COLO668 (cell line): ENCODE data around the gene CYB5B.

Experiments
- DNase-seq: peaks from one replicate; lab custom pipeline; 2025; ENCODE audit not compliant: unreplicated experiment; lab: John Stamatoyannopoulos, UW

The CYB5B gene

GRCh38 chr16:69483611-69484010 is 59.2 kb downstream of the CYB5B start:
- DNase-seq: no peak

GRCh38 chr16:69485361-69485760 is 60.9 kb downstream of the CYB5B start:
- no peak for DNase-seq

GRCh38 chr16:69485816-69486215 is 61.4 kb downstream of the CYB5B start:
- no peak for DNase-seq

- no peak for DNase-seq
Observed at GRCh38 chr16:69486272-69486671, 61.9 kb downstream of the CYB5B start.

- DNase-seq: no peak
Observed at GRCh38 chr16:69486724-69487123, 62.3 kb downstream of the CYB5B start.

- DNase-seq: no peak
Observed at GRCh38 chr16:69490707-69491324, 66.4 kb downstream of the CYB5B start.

GRCh38 chr16:69494991-69495392 is 70.6 kb downstream of the CYB5B start:
- no peak for DNase-seq

- DNase-seq: no peak
Observed at GRCh38 chr16:69495821-69496220, 71.4 kb downstream of the CYB5B start.

- no peak for DNase-seq
Observed at GRCh38 chr16:69496376-69496775, 72.0 kb downstream of the CYB5B start.

- no peak for DNase-seq
Observed at GRCh38 chr16:69496896-69497295, 72.5 kb downstream of the CYB5B start.

- DNase-seq: no peak
Observed at GRCh38 chr16:69497876-69498596, 73.6 kb downstream of the CYB5B start.

GRCh38 chr16:69498926-69499325 is 74.5 kb downstream of the CYB5B start:
- no peak for DNase-seq

- no peak for DNase-seq
Observed at GRCh38 chr16:69499541-69500230, 75.3 kb downstream of the CYB5B start.

GRCh38 chr16:69500496-69500895 is 76.1 kb downstream of the CYB5B start:
- no peak for DNase-seq

- no peak for DNase-seq
Observed at GRCh38 chr16:69501956-69502745, 77.7 kb downstream of the CYB5B start.

- no peak for DNase-seq
Observed at GRCh38 chr16:69503244-69503643, 78.8 kb downstream of the CYB5B start.

- no peak for DNase-seq
Observed at GRCh38 chr16:69508033-69508755, 83.8 kb downstream of the CYB5B start.

GRCh38 chr16:69509125-69509524 is 84.7 kb downstream of the CYB5B start:
- no peak for DNase-seq

- DNase-seq: no peak
Observed at GRCh38 chr16:69511651-69512050, 87.2 kb downstream of the CYB5B start.

GRCh38 chr16:69513180-69513966 is 89.0 kb downstream of the CYB5B start:
- no peak for DNase-seq
